ACC112 (cell line): Measurements from ENCODE around the gene MAP3K6.

Experiments used
- H2AFZ ChIP-seq: fragments of 200-600 bp; sonication (generic); one replicate; pipeline ENCODE4 v1.6.0; 2017; ENCODE audit warnings: antibody characterized with exemption, low read length; ENCODE audit not compliant: unreplicated experiment
- H3K27ac ChIP-seq: fragments of 200-600 bp; sonication (generic); 2 replicates; pipeline ENCODE4 v1.5.1; 2014; ENCODE audit warnings: low read depth, mild to moderate bottlenecking, antibody characterized with exemption, low read length, moderate library complexity
- H3K27me3 ChIP-seq: fragments of 200-600 bp; sonication (generic); 2 replicates; pipeline ENCODE4 v1.6.1; 2014; ENCODE audit warnings: mild to moderate bottlenecking, antibody characterized with exemption, low read length, moderate library complexity, mixed read lengths; ENCODE audit not compliant: insufficient read depth
- H3K36me3 ChIP-seq: fragments of 200-600 bp; sonication (generic); 2 replicates; pipeline ENCODE4 v1.6.1; 2016; ENCODE audit warnings: mild to moderate bottlenecking, antibody characterized with exemption, low read length, moderate library complexity, mixed read lengths; ENCODE audit not compliant: insufficient read depth
- H3K4me1 ChIP-seq: fragments of 200-600 bp; sonication (generic); one replicate; pipeline ENCODE4 v1.6.1; 2016; ENCODE audit warnings: low read length, mixed read lengths; ENCODE audit not compliant: insufficient read depth, unreplicated experiment, control insufficient read depth
- H3K4me3 ChIP-seq: fragments of 200-600 bp; sonication (generic); 2 replicates; pipeline ENCODE4 v1.5.1; 2014; ENCODE audit warnings: mild to moderate bottlenecking, low read depth, low read length
- H3K79me2 ChIP-seq: fragments of 200-600 bp; sonication (generic); one replicate; pipeline ENCODE4 v1.6.0; 2016; ENCODE audit warnings: low read length; ENCODE audit not compliant: control insufficient read depth, unreplicated experiment, insufficient read depth

Gene MAP3K6

GRCh38 chr1:27383661-27384060 is 16.9 kb upstream of the MAP3K6 start:
- H3K4me1 ChIP-seq = no peaks in the 10 kb centered on the region
- no peak overlapping the region for H2AFZ ChIP-seq
- no peak overlapping the region for H3K27ac ChIP-seq
- no peaks in the 10 kb centered on the region for H3K36me3 ChIP-seq
- no peaks in the 10 kb centered on the region for H3K27me3 ChIP-seq
- H3K79me2 ChIP-seq = no peaks in the 10 kb centered on the region
- no peak overlapping the region for H3K4me3 ChIP-seq

GRCh38 chr1:27383039-27383605 is 16.4 kb upstream of the MAP3K6 start, which contains the start of gene CD164L2:
Gene CD164L2 (minus strand): TSS chr1:27383333. CDS start chr1:27383239, 94 bp downstream.
- H3K27me3 ChIP-seq = no peaks in the 10 kb centered on the region
- H2AFZ ChIP-seq = no peak within 1 kb of the TSS
- H3K79me2 ChIP-seq = no peaks in the 10 kb centered on the region
- H3K4me1 ChIP-seq = no peaks in the 10 kb centered on the region
- no peak within 1 kb of the TSS for H3K27ac ChIP-seq
- no peak within 1 kb of the TSS for H3K4me3 ChIP-seq
- no peaks in the 10 kb centered on the region for H3K36me3 ChIP-seq

GRCh38 chr1:27381969-27382762 is 15.4 kb upstream of the MAP3K6 start:
- H3K4me1 ChIP-seq = no peaks in the 10 kb centered on the region
- H2AFZ ChIP-seq = no peak overlapping the region
- no peaks in the 10 kb centered on the region for H3K36me3 ChIP-seq
- no peak overlapping the region for H3K27ac ChIP-seq
- H3K27me3 ChIP-seq = no peaks in the 10 kb centered on the region
- H3K4me3 ChIP-seq = no peak overlapping the region
- H3K79me2 ChIP-seq = no peaks in the 10 kb centered on the region

GRCh38 chr1:27380766-27381733 is 14.3 kb upstream of the MAP3K6 start:
- H3K79me2 ChIP-seq = no peaks in the 10 kb centered on the region
- no peak overlapping the region for H2AFZ ChIP-seq
- no peak overlapping the region for H3K4me3 ChIP-seq
- no peaks in the 10 kb centered on the region for H3K36me3 ChIP-seq
- no peaks in the 10 kb centered on the region for H3K4me1 ChIP-seq
- H3K27ac ChIP-seq = no peak overlapping the region
- H3K27me3 ChIP-seq = no peaks in the 10 kb centered on the region

GRCh38 chr1:27380224-27380623 is 13.5 kb upstream of the MAP3K6 start:
- H2AFZ ChIP-seq = no peak overlapping the region
- no peak overlapping the region for H3K27ac ChIP-seq
- no peaks in the 10 kb centered on the region for H3K36me3 ChIP-seq
- no peaks in the 10 kb centered on the region for H3K79me2 ChIP-seq
- no peak overlapping the region for H3K4me3 ChIP-seq
- no peaks in the 10 kb centered on the region for H3K4me1 ChIP-seq
- H3K27me3 ChIP-seq = no peaks in the 10 kb centered on the region

- Histone ChIP-seq H3K27me3 (no peaks in the 10 kb centered on the region), H3K36me3 (no peaks in the 10 kb centered on the region), H3K4me1 (no peaks in the 10 kb centered on the region), H2AFZ (no peak overlapping the region), H3K27ac (no peak overlapping the region), H3K4me3 (no peak overlapping the region), H3K79me2 (no peaks in the 10 kb centered on the region)
These were observed 12.9 kb upstream of the MAP3K6 start for GRCh38 chr1:27379564-27380122.

GRCh38 chr1:27377760-27378495 is 11.2 kb upstream of the MAP3K6 start:
- Histone ChIP-seq H3K36me3 (no peaks in the 10 kb centered on the region), H3K27me3 (no peaks in the 10 kb centered on the region), H3K4me1 (no peaks in the 10 kb centered on the region), H3K4me3 (no peak overlapping the region), H3K79me2 (no peaks in the 10 kb centered on the region), H3K27ac (no peak overlapping the region), H2AFZ (no peak overlapping the region)

GRCh38 chr1:27374362-27375086 is 7.8 kb upstream of the MAP3K6 start, which contains the start of gene FCN3:
Gene FCN3 (minus strand): TSS chr1:27374824. CDS start chr1:27374818, 6 bp downstream.
- no peaks in the 10 kb centered on the region for H3K4me1 ChIP-seq
- H3K4me3 ChIP-seq = no peak within 1 kb of the TSS
- H3K36me3 ChIP-seq = no peaks in the 10 kb centered on the region

GRCh38 chr1:27372808-27373690 is 6.3 kb upstream of the MAP3K6 start:
- H3K27ac ChIP-seq = no peak overlapping the region
- H3K36me3 ChIP-seq = no peaks in the 10 kb centered on the region
- no peaks in the 10 kb centered on the region for H3K79me2 ChIP-seq
- H3K4me1 ChIP-seq = no peaks in the 10 kb centered on the region
- no peak overlapping the region for H2AFZ ChIP-seq
- H3K4me3 ChIP-seq = no peak overlapping the region
- no peaks in the 10 kb centered on the region for H3K27me3 ChIP-seq

More at GRCh38 chr1:27374362-27375086, 7.8 kb upstream of the MAP3K6 start, which contains the start of gene FCN3:
- no peaks in the 10 kb centered on the region for H3K79me2 ChIP-seq
- H3K27me3 ChIP-seq = no peaks in the 10 kb centered on the region
- no peak within 1 kb of the TSS for H2AFZ ChIP-seq
- no peak within 1 kb of the TSS for H3K27ac ChIP-seq
